ENCODE measurements around the gene SRSF8.
A peak's percentile ranks its signal among the peaks of the same experiment; 100 is the strongest.

SRSF8 gene

DNA sequence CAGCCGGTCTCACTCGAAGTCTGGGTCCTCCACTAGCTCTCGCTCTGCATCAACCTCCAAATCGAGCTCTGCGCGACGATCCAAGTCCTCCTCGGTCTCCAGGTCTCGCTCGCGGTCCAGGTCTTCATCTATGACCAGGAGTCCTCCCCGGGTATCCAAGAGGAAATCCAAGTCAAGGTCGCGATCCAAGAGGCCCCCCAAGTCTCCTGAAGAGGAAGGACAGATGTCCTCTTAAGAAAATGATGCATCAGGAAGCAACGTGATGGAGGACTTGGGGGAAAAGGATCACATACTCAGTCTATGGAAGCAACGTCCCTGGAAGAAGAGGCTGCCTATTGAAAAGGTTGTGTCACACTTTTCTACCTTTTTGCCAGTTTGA, 1.1 kb downstream of the SRSF8 start:
- no peak for DNase-seq (ENCODE audit: low read depth)
- H3K4me3 ChIP-seq (replicated peaks; ENCODE audit: low read depth, low read length): peak overlapping the region; percentile 70
- no peak for TF ChIP-seq CTCF (IDR thresholded peaks at IDR 0.05; ENCODE audit: low read length, missing control alignments)

GRCh38 chr11:95068549-95068948, 1.8 kb downstream of the SRSF8 start:
- no peak for TF ChIP-seq CTCF (IDR thresholded peaks at IDR 0.05; ENCODE audit: low read length, missing control alignments)
- DNase-seq (ENCODE audit: low read depth): peak; percentile 97
- H3K4me3 ChIP-seq (replicated peaks; ENCODE audit: low read depth, low read length): peak overlapping the region; percentile 70

GRCh38 chr11:95070471-95070870, 3.8 kb downstream of the SRSF8 start:
- no peak for TF ChIP-seq CTCF (IDR thresholded peaks at IDR 0.05; ENCODE audit: low read length, missing control alignments)
- no peak for DNase-seq (ENCODE audit: low read depth)
- no peak overlapping the region for H3K4me3 ChIP-seq (replicated peaks; ENCODE audit: low read depth, low read length)

- DNase-seq (ENCODE audit: low read depth): no peak
- H3K4me3 ChIP-seq (replicated peaks; ENCODE audit: low read depth, low read length): no peak overlapping the region
- TF ChIP-seq CTCF (IDR thresholded peaks at IDR 0.05; ENCODE audit: low read length, missing control alignments): no peak
These were observed 6.2 kb downstream of the SRSF8 start for GRCh38 chr11:95072948-95073347.

DNA sequence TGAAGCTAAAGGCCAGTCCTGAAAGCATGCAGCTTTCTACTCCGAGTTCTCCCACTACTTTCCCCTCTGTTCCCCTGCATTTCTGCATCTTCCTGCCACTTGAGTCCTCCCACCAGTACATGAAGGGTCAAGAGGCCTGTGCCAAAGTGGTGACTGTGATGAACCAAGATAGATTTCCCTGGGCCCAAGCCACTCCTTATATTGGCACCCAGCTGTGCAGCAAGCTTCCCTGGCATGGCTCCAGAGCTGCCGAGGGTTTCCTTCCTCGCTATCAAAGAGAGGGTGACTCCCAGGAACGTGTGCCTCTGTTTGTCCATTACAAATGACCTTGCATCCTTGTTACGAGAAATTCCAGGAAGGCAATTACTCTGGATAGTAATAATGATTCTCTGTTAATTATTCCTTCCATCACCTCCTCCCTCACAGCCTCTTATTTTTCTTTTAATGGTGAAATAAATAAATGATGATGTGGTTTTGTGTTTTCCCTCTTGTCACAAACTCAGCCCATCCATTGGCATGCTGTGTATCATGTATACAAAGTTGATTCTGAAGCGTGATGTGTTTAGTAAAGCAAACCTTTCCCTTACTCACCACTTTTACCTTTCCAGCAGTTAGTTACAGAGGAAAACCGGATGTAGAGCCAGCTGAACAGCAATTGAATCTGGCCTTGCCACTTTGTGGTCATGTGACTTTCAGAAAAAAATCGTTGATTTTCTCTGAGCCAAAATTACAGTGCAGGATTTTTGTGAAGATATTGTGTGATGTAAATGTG, 8.3 kb downstream of the SRSF8 start:
- peak; percentile 53 for DNase-seq (ENCODE audit: low read depth)

GRCh38 chr11:95076416-95076815, 9.7 kb downstream of the SRSF8 start:
- DNase-seq (ENCODE audit: low read depth): peak; percentile 97

More for the DNA sequence above, 8.3 kb downstream of the SRSF8 start:
- no peak overlapping the region for H3K4me3 ChIP-seq (replicated peaks; ENCODE audit: low read depth, low read length)
- TF ChIP-seq CTCF (IDR thresholded peaks at IDR 0.05; ENCODE audit: low read length, missing control alignments): no peak

More at GRCh38 chr11:95076416-95076815, 9.7 kb downstream of the SRSF8 start:
- H3K4me3 ChIP-seq (replicated peaks; ENCODE audit: low read depth, low read length): no peak overlapping the region
- TF ChIP-seq CTCF (IDR thresholded peaks at IDR 0.05; ENCODE audit: low read length, missing control alignments): no peak

All from fibroblast of pulmonary artery (primary cell).